Measurements from ENCODE around the gene DUS4L. TPM values are rescaled to one million over a fixed set of nuclear protein-coding genes. Genes with fewer than 3 reads are reported as not detected.
"Not testable (repeated sequence)": the region's sequence is repeated elsewhere in the genome, so short reads cannot be mapped to it uniquely, and the experiment has no call there.

The DUS4L gene, protein sequence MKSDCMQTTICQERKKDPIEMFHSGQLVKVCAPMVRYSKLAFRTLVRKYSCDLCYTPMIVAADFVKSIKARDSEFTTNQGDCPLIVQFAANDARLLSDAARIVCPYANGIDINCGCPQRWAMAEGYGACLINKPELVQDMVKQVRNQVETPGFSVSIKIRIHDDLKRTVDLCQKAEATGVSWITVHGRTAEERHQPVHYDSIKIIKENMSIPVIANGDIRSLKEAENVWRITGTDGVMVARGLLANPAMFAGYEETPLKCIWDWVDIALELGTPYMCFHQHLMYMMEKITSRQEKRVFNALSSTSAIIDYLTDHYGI
- 10.7 TPM for polyA plus RNA-seq (2013, experiment 1 of 2)
- polyA plus RNA-seq (2013, experiment 2 of 2) = 10.0 TPM

DNA sequence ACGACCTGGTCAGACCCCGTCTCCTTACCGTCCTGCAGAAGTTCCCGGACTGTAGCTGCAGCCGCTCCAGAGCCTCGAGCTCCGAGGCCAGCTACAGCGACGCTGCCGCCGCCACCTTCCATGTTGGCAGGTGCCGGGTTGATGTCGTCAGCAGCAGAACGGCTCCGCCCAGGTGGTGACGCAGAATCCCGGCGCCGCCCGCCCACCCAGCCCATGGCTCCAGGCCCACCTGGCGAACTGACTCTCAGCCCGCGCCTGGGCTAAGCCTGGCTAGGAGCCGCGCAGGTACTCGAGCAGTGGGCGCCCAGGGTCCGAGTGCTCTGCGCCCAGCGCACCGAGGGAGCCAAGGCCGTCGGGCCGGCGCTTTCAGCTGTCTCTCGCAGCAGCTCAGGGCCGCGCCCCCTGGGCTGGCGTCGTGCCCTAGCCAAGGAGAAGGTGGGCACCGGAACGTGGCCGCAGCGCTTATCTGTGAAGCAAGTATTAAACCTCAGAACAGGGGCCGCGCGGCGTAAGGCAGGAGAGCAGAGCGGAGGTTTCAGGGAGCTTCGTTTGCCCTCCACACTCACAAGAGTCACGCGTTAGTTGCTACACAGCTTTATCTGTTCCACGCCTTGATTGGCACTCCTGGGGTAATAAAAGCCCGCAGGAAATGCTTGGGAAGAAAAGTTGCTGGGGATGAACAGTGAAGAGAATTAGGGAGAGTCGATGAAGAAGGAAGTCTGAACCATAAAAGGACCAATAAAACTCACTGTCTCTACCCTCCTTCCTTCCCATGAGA is at the start of gene DUS4L, which contains the start of gene COG5:
TSS of gene DUS4L (plus strand) at position 197 of the 778 bp plus-strand sequence. CDS start 3,100 bp downstream, outside the sequence.
TSS of gene COG5 (minus strand) at position 146 of the 778 bp plus-strand sequence. CDS start at position 122, 24 bp downstream.
- Histone ChIP-seq H3K9ac (ENCODE audit: low read depth, low read length) (peak within 1 kb of the TSS; percentile 91), H3K36me3 (ENCODE audit: insufficient read depth, low read length) (peaks cover 24% of the 10 kb centered on the region), H3K9me3 (ENCODE audit: insufficient read depth, low read depth, low read length) (no peaks in the 10 kb centered on the region), H3K4me3 (ENCODE audit: low read length) (peak within 1 kb of the TSS; percentile 87), H3K4me1 (ENCODE audit: insufficient read depth, low read length) (peaks cover 7% of the 10 kb centered on the region; the same call in 1 of the 2 replicates), H3K27me3 (ENCODE audit: insufficient read depth, low read length) (no peaks in the 10 kb centered on the region), H3K27ac (ENCODE audit: low read depth, low read length) (peak within 1 kb of the TSS; percentile 85)
- under 1% methylated on average over 55 of the region's 55 CpGs for WGBS

DNA sequence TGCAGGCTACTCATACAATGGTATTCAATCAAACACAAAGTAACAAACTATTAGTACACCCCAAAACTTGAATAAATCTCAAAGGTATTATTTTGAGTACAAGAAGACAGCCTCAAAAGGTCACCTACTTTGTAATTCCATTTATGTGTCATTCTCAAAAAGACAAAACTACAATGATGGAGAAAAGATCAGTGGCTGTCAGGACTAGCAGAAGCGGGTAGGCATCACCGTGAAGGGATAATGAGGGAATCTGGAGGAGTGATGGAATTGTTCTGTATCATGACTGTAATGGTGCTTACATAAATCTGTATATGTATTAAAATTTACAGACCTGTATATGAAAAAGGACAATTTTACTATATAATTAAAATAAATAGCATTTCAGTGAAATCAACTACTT is 37.1 kb upstream of the DUS4L start:
- WGBS = 100% methylated on average over 2 of the region's 2 CpGs
- Histone ChIP-seq H3K9ac (ENCODE audit: low read depth, low read length) (no peak overlapping the region), H3K4me1 (ENCODE audit: insufficient read depth, low read length) (peaks cover 13% of the 10 kb centered on the region)

DNA sequence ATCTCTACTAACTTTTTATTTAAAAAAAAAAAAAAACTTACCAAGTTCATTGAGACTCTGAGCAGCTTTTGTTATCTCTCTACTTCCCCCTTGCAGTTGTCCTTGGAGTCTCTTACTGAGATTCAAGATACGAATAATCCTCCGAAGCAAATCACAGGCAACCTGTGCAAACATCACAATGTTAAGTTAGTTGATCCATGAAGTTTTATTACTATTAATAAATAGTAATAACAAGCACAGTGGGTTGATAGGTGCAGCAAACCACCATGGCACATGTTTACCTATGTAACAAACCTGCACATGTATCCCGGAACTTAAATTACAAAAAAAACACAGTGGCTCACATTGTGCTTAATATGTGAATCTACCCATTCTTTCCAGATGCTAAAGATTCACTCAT is 36.6 kb upstream of the DUS4L start:
- 91% methylated on average over 3 of the region's 3 CpGs for WGBS
- H3K9ac ChIP-seq (ENCODE audit: low read depth, low read length) = no peak overlapping the region
- H3K4me1 ChIP-seq (ENCODE audit: insufficient read depth, low read length) = peaks cover 13% of the 10 kb centered on the region
- no peak overlapping the region for H3K27ac ChIP-seq (ENCODE audit: low read depth, low read length)
- no peaks in the 10 kb centered on the region for H3K27me3 ChIP-seq (ENCODE audit: insufficient read depth, low read length)
- peaks cover 17% of the 10 kb centered on the region for H3K36me3 ChIP-seq (ENCODE audit: insufficient read depth, low read length)
- no peaks in the 10 kb centered on the region for H3K9me3 ChIP-seq (ENCODE audit: insufficient read depth, low read depth, low read length)
- H3K4me3 ChIP-seq (ENCODE audit: low read length) = no peak overlapping the region

More for the DNA sequence above, 37.1 kb upstream of the DUS4L start:
- Histone ChIP-seq H3K36me3 (ENCODE audit: insufficient read depth, low read length) (peaks cover 17% of the 10 kb centered on the region), H3K27ac (ENCODE audit: low read depth, low read length) (no peak overlapping the region), H3K27me3 (ENCODE audit: insufficient read depth, low read length) (no peaks in the 10 kb centered on the region), H3K4me3 (ENCODE audit: low read length) (no peak overlapping the region), H3K9me3 (ENCODE audit: insufficient read depth, low read depth, low read length) (no peaks in the 10 kb centered on the region)

DNA sequence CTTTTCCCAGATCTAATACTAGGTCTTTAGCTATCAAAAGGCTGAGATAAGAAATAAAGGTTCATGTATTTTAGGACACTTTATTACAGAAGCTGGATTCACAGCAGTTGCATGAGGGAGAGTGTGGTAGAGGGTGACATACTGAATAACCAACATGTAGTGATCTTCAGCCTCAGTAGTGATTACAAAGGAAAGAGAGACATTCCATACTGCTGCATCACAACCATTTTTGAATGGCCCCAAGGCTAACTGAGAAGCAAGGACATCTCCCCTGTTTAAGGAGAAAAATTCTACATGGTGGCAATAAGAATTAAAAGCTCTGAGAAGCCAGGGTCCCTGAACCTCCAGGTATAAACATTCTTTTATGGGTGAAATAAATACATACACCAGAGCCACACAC is 35.3 kb upstream of the DUS4L start:
- Histone ChIP-seq H3K27me3 (ENCODE audit: insufficient read depth, low read length) (no peaks in the 10 kb centered on the region), H3K4me3 (ENCODE audit: low read length) (no peak overlapping the region), H3K9me3 (ENCODE audit: insufficient read depth, low read depth, low read length) (no peaks in the 10 kb centered on the region), H3K27ac (ENCODE audit: low read depth, low read length) (no peak overlapping the region), H3K36me3 (ENCODE audit: insufficient read depth, low read length) (peaks cover 15% of the 10 kb centered on the region), H3K4me1 (ENCODE audit: insufficient read depth, low read length) (peaks cover 13% of the 10 kb centered on the region), H3K9ac (ENCODE audit: low read depth, low read length) (no peak overlapping the region)

DNA sequence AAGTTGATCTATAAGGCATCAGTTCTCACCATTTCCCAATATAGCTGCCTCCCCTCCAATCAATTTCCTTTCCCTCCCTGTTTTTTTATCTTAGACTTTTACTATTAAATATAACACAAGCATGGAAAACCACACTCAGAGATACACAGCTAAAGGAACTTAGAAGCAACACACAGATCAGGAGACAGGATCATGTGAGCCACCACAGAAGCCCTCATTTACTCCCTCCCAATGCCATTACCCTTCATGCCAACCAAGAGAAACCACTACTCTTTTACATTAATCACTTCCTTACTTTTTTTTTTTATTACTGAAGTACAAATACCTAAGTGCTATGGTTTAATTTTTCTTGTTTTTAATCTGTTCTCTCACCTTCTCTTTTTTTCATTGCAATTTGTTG is 33.0 kb upstream of the DUS4L start:
- no peaks in the 10 kb centered on the region for H3K27me3 ChIP-seq (ENCODE audit: insufficient read depth, low read length)
- no peak overlapping the region for H3K9ac ChIP-seq (ENCODE audit: low read depth, low read length)
- H3K27ac ChIP-seq (ENCODE audit: low read depth, low read length) = no peak overlapping the region
- no peak overlapping the region for H3K4me3 ChIP-seq (ENCODE audit: low read length)
- H3K4me1 ChIP-seq (ENCODE audit: insufficient read depth, low read length) = peaks cover 13% of the 10 kb centered on the region
- H3K9me3 ChIP-seq (ENCODE audit: insufficient read depth, low read depth, low read length) = no peaks in the 10 kb centered on the region
- H3K36me3 ChIP-seq (ENCODE audit: insufficient read depth, low read length) = peaks cover 7% of the 10 kb centered on the region; the same call in 1 of the 2 replicates

DNA sequence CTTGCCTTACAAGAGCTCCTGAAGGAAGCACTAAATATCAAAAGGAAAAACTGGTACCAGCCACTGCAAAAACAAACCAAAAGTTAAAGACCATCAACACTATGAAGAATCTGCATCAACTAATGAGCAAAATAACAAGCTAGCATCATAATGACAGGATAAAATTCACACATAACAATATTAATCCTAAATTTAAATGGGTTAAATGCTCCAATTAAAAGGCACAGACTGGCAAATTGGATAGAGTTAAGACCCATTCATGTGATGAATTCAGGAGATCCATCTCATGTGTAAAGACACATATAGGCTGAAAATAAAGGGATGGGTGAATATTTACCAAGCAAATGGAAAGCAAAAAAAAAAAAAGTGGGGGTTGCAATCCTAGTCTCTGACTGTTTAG is 29.6 kb upstream of the DUS4L start:
- Histone ChIP-seq H3K9me3 (ENCODE audit: insufficient read depth, low read depth, low read length) (no peaks in the 10 kb centered on the region), H3K9ac (ENCODE audit: low read depth, low read length) (no peak overlapping the region), H3K4me1 (ENCODE audit: insufficient read depth, low read length) (peaks cover 13% of the 10 kb centered on the region), H3K27ac (ENCODE audit: low read depth, low read length) (no peak overlapping the region), H3K4me3 (ENCODE audit: low read length) (no peak overlapping the region), H3K36me3 (ENCODE audit: insufficient read depth, low read length) (peaks cover 2% of the 10 kb centered on the region; the same call in 1 of the 2 replicates), H3K27me3 (ENCODE audit: insufficient read depth, low read length) (no peaks in the 10 kb centered on the region)

DNA sequence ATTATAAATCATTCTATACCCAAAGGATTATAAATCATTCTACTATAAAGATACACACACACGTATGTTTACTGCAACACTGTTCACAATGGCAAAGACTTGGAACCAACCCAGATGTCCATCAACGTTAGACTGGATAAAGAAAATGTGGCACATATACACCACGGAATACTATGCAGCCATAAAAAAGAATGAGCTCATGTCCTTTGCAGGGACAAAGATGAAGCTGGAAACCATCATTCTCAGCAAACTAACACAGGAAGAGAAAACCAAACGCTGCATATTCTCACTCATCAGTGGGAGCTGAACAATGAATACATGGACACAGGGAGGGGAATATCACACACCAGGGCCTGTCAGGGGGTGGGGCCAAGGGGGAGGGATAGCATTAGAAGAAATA is 26.5 kb upstream of the DUS4L start:
- 97% methylated on average over 4 of the region's 4 CpGs for WGBS
- H3K9me3 ChIP-seq (ENCODE audit: insufficient read depth, low read depth, low read length); H3K4me3 ChIP-seq (ENCODE audit: low read length); H3K4me1 ChIP-seq (ENCODE audit: insufficient read depth, low read length); H3K9ac ChIP-seq (ENCODE audit: low read depth, low read length); H3K27me3 ChIP-seq (ENCODE audit: insufficient read depth, low read length); H3K36me3 ChIP-seq (ENCODE audit: insufficient read depth, low read length); H3K27ac ChIP-seq (ENCODE audit: low read depth, low read length): not testable (repeated sequence)

DNA sequence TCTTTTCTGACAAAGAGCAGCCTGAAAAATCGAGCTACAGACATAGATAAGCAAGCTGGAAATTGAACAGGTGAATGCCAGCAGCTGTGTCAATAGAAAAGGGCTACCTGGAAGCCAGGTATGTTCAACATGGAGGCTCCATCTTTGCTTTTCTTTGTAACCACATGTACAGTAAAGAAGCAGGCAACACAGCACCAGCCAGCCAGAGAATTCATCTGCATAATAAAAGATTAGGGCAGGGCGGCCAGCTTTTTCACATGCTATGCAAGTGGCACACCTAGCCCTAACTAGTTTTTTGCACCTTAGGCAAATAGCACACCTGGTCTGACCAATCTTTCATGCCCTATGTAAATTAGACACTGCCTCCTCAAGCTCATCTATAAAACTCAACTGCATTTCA is 25.8 kb upstream of the DUS4L start:
- H3K27me3 ChIP-seq (ENCODE audit: insufficient read depth, low read length) = no peaks in the 10 kb centered on the region
- H3K4me3 ChIP-seq (ENCODE audit: low read length) = no peak overlapping the region
- H3K9me3 ChIP-seq (ENCODE audit: insufficient read depth, low read depth, low read length) = no peaks in the 10 kb centered on the region
- peaks cover 8% of the 10 kb centered on the region for H3K4me1 ChIP-seq (ENCODE audit: insufficient read depth, low read length)
- no peak overlapping the region for H3K27ac ChIP-seq (ENCODE audit: low read depth, low read length)
- H3K9ac ChIP-seq (ENCODE audit: low read depth, low read length) = no peak overlapping the region
- WGBS = 85% methylated on average over 2 of the region's 2 CpGs
- H3K36me3 ChIP-seq (ENCODE audit: insufficient read depth, low read length) = peaks cover 6% of the 10 kb centered on the region; the same call in 1 of the 2 replicates

DNA sequence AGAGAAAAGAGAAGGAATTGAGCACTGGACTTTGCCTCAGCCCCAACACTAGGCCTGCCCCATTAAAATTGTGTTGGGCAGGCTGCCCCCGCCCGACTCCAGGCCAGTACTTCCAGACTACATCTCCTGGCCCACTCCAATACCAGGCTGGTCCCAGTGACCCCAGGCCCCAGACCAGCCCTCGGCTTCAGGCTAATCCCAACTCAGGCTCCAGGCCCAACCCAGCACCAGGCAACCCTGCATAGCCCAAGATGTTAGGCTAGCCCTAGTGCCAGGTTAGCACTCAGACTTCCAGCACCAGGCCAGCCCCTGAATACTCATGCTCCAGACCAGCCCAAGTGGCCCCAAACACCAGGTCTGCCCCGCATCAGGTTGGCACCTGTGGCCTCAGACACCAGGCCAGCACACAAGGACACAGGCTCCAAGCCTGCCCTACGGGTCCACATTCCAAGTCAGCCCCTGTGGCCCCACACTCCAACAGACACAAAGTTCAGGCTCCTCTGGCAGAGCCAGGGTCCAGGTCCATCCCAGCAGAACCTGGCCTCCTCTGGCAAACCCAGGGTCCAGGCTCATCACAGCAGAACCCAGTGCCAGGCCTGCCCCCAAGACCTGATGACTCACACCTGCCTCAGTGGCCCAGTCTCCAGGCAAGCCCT is 20.3 kb upstream of the DUS4L start:
- no peak overlapping the region for H3K27ac ChIP-seq (ENCODE audit: low read depth, low read length)
- no peaks in the 10 kb centered on the region for H3K27me3 ChIP-seq (ENCODE audit: insufficient read depth, low read length)
- H3K36me3 ChIP-seq (ENCODE audit: insufficient read depth, low read length) = peaks cover 41% of the 10 kb centered on the region
- H3K9ac ChIP-seq (ENCODE audit: low read depth, low read length) = no peak overlapping the region
- 80% methylated on average over 5 of the region's 5 CpGs for WGBS
- no peaks in the 10 kb centered on the region; the same call in 1 of the 2 replicates for H3K9me3 ChIP-seq (ENCODE audit: insufficient read depth, low read depth, low read length)
- no peak overlapping the region for H3K4me3 ChIP-seq (ENCODE audit: low read length)
- H3K4me1 ChIP-seq (ENCODE audit: insufficient read depth, low read length) = peaks cover 4% of the 10 kb centered on the region; the same call in 1 of the 2 replicates

DNA sequence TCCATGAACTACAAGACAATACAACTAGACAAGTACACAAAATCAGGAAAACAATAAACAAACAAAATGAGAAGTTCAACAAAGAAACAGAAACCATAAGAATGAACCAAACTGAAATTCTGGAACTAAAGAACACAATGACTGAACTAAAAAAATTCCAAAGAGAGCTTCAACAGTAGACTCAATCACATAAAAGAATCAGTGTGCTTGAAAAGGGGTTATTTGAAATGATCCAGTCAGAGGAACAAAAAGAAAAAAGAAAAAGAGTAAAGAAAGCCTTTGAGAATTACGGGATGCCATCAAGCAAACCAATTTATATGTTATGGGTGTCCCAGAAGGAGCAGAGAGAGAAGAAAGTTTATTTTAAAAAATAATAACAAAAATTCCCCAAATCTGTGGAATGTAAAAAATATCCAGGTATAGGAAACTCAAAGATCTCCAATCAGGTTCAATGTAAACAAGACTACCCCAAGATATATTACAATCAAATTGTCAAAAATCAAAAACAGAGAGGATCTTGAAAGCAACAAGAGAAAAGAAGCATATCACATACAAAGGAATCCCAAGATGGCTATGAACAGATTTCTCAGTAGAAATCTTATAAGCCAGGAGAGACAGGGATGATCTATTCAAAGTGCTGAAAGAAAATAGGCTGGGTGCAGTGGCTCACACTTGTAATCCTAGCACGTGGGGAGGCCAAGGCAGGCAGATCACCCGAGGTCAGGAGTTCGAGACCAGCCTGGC is 18.8 kb upstream of the DUS4L start:
- no peak overlapping the region for H3K27ac ChIP-seq (ENCODE audit: low read depth, low read length)
- no peak overlapping the region for H3K4me3 ChIP-seq (ENCODE audit: low read length)
- no peaks in the 10 kb centered on the region for H3K4me1 ChIP-seq (ENCODE audit: insufficient read depth, low read length)
- H3K9ac ChIP-seq (ENCODE audit: low read depth, low read length) = no peak overlapping the region
- peaks cover 38% of the 10 kb centered on the region for H3K36me3 ChIP-seq (ENCODE audit: insufficient read depth, low read length)
- H3K9me3 ChIP-seq (ENCODE audit: insufficient read depth, low read depth, low read length) = no peaks in the 10 kb centered on the region; the same call in 1 of the 2 replicates
- H3K27me3 ChIP-seq (ENCODE audit: insufficient read depth, low read length) = no peaks in the 10 kb centered on the region
- WGBS = over 99% methylated on average over 4 of the region's 4 CpGs
